Stimulated activated CD4-positive, alpha-beta T cell treated with anti-CD3 and anti-CD28 coated beads, TNF-alpha, amount 100 ng/mL, for 48 hours (primary cell): ENCODE measurements around the gene DRD3.

ENCODE experiments used
- DNase-seq, 3 donors: peaks; one replicate each; pipeline ENCODE4 v3.0.0-alpha.2; 2020; ENCODE audit warnings: low read depth in 3 of 3

Gene DRD3

DNA sequence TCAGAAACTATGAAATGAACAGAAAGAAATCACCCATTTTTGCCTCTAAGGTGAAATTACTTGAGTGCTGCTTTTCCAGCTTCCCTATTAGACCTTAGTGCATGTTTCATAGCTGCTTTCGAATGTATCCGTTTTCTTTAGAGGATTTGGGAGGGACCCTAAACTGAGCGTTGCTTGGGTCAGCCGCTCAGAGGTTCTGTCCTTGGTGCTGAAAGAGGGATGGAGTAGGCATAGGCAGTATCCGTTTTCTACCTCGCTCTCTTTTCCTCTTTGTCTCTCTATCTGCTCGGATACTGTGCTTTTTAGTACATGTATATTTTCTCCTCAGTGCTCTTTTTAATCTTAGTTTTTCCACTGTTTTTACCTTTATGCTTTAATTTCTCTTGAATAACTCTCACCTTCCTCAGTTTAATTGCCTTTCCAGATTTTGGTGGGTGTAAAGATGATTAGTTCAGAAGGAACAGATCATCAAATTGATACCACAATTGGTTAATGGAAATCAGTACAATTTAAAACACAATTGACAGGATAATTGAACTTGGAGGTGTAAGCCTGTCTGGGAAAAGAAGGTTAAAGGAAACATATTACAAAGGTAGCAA, at the start of gene DRD3:
TSS of gene DRD3 (minus strand) at position 283 of the 599 bp plus-strand sequence. CDS start 7,060 bp downstream, outside the sequence.
- peak in 1 of 3 donors; percentile 9 for DNase-seq

DNA sequence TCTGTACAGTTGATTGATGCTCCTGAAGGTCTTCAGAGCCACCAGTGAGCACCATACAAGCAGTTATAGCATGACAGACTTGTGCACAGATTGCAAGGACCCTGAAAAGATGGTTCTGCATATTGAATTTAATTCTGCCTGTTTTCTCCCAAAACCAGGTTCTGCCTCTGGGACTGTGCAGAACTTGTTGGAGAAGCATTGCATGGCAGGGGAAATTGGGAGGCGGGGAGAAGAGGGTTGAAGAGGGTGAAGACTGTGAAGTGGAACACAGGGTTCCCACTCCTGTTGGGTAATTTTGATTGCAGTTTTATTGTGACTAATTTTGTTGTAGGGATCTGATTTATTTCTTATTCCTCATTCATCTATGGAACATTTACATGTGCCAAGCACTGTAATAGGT, 48.2 kb upstream of the DRD3 start:
- DNase-seq = no peak

DNA sequence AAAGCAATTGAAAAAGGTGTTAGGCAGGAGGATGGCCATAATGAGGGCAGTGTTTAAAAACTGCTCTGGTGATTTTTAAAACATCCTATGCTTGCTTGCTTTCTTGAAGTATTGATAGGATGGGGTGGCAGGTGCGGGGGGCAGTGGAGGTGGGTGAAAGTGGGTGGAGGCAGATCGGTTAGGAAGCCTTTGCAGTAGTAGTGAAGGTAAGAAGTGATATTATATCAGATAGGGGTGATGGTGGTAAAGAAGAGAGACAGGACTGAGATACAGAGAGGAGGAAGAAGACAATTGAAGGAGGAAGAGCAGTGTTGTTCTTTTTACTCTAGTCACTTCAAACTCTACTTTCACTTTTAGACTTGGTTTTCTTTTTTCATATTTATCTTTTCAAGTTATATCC, 47.5 kb upstream of the DRD3 start:
- DNase-seq = no peak

DNA sequence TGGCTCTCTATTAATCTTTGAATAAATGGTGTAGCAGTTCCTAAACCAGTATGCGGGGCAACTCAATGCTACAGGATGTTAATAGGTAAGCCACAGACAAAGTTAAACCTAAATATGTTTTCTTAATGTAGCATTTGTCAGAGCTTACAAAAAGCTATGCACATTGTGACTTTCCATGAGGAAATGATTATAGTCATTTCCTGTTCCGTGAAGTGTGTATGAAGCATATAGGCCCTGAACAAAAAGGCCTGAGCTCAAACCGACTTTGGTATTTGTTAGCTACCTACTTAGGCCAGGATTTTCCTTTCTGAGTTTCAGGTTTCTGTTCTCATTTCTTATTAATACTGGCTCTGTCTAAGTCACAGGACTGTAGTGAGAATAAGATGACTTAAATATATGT, 44.3 kb upstream of the DRD3 start:
- DNase-seq = no peak

DNA sequence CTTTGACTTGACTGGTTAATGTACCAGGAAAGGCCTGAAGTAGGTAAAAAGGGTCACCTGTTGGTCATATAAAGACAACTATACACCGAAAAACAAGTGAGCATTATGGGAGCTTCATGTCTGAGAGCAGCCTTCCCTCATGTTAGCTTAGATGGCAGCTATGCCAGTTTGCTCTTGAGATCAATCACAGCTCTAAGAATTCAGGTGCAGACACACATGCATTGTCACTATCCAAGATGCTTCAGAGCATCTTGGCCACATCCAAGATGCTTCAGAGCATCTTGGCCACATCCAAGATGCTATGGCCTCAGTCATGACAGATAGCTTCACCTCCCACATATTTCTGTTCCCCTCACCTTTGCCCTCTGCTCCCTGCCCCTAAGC, 43.0 kb upstream of the DRD3 start:
- no peak for DNase-seq

DNA sequence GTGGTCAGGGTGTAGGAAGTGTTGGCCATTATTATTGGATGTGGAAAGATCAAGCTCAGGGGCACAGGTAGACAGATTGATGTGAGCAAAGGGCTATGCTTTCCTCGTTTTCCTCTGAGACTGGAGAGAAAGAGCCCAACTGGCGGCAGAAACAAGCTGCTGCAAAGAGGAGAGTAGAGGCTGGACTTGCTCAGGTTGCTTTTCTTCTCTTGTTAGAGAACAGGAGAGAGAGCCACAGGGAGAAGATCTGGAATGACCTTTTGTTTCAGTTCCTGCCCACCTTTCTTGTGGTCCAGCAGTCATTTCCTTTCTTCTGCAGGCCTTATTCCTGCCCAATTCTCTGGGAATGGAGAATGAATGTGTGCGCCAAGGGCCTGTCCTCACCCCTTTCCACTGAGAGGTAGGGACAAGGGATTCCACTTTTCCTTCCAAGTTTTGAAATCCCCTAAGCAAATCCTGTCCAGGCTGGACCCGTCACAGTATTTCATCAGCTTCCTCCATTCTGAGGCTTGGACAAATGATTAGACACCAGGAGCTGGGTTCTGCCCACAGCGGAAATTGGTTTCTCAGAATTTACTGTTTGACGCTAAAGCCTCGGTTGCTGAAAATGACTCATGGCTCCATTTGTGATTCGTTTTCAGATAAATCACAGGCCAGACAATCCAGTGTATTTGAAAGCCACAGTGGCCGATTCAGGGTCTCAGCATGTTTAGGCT, 42.5 kb upstream of the DRD3 start:
- peak in 1 of 3 donors; percentile 34 for DNase-seq

DNA sequence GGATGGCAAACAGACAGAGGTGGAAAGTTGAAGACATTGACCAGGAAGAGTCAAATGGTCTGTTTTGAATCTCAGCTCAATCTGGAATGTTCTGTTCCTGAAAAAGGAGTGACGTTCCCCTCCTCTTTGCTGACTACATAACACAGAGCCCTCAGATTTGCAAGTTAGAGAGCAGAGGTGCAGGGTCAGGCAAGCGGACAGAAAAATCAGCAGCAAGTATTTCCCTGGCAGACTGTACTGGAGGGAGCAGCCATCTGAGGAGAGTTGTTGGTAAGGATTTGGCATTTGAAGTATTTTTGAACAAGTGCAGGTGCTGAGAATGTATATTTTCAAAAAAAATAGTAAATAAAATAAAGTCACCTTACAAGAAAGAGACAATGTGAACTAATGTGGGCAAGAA, 40.9 kb upstream of the DRD3 start:
- no peak for DNase-seq

DNA sequence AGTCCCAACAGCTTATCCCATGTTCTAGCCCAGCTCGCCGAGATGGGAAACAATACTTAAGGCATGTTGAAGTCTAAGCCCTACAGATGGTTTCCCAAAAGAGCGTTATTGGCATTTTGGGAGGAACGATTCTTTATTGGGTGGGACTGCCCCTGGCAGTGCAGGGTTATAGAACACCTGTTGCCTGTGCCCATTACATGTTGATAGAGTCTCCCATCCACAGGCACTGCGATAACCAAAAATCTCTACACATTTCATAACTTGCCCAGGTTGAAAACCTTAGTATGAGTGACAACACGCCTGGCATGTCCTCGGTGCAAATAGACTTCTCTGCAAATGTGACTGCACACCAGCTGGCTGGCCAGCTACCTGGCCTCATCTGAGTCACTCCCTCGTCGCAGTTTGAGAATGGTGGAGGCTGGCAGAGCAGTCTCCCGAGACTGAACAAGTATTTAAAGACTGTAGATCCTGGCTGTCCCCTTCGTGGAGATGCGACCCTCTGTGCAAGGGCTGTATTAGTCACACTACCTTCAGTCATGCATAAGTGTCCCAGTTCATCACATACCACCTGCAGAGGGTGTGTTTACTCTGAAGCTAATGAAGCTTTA, 39.8 kb upstream of the DRD3 start:
- no peak for DNase-seq

DNA sequence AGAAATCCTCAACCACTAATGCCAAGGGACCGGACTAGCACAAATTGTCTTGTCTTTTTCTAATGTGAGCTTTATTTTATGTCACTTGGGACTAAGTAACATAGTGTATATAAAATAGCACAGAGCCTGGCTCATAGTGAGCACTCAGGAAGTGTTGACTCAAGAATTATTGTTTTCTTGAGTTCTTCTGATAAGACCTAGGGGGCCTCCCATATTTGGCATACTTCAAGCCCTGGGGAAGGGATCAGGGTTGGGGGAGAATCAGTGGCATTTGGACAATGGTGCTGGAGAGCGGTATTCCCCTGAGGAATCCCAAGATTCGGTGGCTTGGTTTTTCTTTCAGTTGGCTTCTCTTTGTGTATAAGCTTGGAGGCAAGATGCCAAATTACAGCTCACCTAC, 39.2 kb upstream of the DRD3 start:
- DNase-seq = no peak

DNA sequence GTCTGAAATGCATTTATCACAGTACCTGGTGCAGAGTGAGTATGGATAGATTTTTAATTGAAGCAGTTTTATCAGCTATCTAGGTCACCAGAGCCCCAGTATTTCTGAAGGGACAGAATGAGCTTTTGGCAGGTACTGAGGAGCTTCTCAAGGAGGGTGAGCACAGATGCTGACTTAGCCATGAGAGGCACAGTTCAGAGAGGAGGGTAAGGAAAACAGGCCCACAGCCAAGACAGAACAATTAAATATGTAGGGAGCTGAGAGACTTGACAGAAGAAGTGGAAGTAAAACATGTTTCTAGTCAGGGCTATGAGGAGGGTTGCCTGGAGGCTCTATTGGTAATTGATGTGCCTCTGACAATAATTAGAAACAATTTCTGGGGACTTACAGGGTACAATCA, 38.4 kb upstream of the DRD3 start:
- DNase-seq = no peak

DNA sequence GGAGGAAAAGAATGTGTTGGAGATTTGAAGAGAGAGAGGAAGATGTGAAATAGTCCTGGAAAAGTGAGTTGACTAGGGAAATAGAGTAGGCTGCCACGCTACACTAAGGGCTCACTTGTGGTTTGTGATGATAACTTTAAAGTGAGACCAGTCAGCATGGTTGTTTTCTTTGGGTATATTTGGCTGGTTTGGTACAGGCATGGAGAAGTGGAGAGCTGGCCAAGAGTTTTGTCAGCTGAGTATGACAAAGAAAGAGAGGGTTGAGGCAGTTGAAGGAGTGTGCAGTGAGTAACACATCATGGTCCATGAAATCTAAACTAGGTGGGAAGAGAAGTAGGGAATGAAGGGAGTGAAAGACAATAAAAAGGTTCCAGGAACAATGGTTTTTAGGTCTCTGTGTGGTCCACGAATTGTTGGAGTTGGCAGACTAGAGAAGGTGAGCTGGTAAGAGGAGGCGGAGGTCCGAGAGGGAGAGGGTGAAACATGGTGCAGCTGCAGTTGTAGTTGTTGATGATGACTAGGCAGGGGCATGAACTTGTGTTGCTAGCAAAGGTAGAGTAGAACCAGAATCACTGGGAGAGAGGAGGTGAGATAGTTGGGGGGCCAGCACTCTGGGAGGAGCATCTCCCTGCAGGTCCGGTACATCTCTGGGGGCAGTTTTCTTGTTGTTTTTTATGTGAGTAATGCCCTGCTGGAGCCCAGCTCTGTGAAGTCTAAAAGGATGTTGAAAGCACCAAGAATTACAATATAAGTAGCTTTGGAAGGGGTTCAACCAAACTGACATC, 37.5 kb upstream of the DRD3 start:
- DNase-seq = no peak

DNA sequence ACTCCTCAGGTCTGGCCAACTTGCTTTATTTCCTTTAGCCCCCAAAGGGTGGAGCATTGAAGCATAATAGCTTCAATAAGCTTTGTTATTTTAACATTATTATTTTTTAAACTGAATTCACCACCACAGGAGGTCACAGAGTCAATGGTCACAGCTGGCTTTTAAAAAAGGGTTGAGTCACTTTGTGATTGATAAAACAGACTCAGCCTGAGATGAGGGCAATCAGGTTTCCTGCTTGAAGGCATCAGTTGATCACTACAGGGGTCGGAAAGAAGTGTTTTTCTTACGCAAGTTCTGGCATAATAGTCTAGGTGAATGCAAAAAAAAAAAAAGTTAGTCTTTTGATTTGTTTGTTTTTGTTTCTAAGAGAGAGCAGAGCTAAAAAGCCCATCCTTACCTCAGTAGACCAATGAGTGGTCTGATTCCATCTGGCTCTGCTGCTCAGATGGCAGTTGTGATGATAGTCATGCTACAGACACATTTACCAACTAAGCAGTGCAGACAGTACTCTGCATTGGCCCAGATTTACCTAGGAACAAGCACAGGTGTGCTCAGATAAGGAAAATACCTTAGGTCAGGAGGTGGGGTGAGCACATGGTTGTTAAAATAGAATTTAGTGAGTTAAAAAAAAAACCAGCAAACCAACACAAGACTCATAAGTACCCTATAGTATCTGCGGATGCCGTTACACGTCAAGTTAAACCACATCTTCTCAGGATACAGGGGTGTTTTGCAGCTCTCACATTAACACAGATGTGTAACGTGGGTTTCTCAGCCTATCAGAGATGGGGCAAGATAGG, 35.9 kb upstream of the DRD3 start:
- DNase-seq = no peak

DNA sequence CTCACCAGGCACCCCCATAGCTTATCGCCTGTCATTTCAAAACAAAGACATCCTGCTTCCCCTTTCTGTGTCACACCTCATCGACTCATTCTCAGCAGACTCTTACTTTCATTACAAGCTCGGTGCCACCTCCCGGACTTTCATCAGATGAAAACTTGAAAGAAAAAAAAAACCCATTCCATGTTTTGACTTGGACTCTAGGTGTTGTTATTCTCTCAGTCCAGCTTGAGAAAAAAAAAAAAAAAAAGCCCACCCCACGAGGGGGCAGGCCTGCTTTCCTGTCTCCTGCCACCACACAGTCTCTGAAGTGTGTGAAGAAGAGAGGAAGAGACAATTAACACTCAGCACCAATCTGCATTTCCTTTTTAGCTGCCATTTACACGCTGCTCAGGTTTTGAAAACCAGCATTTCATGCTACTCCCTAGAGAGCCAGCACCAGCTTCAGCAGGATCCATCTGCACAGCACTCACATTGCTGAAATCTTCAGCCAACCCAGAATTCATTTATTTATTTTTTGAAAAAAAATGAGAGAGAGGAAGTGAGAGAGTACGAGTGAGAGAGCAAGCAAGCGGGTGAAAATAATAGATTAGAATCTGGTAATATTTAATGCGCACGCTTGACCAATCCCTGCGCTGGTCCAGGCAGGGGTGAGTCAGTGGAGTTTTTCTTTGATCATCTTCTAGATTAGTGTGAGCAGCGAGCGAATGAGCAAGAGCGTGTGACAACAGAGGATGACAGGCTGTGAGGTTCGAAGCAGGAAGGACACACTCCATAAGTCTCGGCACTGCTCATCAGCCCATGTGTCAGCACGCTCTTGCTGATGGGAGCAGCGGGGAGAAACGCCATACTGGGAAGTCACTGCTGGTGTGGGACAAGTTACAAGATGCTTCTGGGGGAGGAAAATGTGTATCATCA, 35.0 kb upstream of the DRD3 start:
- peak; percentile 59 to 75 (median 60) for DNase-seq

DNA sequence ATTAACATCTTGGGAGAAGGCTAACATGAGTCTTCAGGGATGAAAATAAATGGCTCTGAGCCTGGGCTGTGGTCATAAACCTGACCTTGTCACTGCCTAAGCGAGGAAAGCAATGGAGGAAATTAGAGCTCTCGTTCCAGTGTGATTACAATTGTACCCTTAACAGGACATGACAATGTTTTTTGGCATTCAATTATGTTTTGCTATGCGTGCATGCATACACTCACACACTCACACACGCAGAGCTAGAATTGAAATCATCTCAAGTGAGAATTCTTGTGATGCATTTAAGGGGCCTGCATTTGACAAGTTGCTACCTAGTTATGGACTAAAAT, 34.4 kb upstream of the DRD3 start:
- no peak for DNase-seq

DNA sequence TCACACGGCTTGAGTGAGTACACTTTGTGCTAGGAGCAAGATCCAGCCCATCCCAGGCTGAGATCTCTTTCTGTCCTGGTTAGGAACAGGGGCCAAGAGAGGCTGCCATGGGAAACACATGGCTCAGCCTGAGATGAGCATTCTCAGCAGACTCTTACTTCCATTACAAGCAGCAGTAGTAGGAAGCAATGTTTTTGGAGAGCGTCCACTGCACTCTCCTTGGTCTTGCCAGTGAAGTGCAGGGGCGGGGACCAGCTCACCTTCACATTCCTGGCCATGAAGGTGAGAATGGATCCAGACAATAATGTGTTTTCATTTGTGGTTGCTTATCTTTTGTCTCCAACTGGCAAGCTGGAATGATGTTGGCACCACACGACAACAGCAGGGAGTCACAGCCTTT, 33.8 kb upstream of the DRD3 start:
- no peak for DNase-seq

DNA sequence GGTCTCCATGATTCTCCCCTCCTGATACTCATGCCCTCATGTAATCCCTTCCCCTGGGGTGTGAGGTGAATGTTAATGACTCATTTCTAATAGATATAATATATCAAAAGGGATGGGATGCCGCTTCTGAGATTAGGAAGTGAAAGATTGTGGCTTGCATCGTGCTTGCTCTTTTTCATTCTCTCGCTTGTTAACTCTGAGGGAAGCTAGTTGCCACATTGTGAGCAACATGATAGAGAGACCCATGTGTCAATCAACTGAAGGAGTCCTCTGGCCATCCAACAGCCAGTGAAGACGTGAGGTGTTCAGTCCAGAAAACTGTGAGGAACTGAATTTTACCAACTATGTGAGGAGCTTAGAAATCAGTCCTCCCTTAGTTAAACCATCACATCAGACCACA, 28.9 kb upstream of the DRD3 start:
- DNase-seq = no peak

DNA sequence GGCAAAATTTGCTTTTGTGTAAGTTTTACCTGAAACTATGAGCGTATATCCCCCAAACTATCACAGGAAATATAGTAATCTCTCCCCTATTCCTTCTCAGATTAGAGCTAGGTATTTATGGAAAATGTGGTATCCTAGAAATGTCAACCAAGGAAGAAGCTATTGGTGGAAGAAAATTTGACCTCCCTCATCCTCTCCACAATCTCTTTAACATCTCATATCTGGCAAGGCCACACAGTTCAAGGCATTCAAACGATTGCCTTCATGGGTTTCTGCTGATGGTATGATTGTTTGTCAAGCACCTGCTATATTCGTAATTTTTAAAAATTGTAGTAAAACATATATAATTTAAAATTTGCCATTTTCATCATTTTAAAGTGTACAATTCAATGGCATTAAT, 27.5 kb upstream of the DRD3 start:
- DNase-seq = no peak

DNA sequence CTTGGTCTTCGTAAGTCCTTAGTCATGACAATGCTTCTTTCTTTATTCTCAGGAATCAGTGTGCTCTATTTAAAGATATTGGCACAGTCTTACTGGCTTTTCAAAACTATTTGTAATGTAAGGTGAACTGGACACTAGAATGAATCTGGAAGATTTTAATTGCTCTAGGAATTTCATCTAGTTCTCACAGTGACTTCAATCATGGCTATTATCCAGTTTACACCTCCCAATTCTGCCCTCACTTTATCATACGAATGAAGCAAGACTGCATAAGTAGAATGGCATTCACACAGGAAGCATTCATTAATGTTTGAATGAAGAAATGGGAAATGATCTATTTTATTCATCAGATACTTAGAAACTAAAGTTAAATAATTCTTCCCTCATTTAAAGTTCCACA, 26.7 kb upstream of the DRD3 start:
- no peak for DNase-seq

DNA sequence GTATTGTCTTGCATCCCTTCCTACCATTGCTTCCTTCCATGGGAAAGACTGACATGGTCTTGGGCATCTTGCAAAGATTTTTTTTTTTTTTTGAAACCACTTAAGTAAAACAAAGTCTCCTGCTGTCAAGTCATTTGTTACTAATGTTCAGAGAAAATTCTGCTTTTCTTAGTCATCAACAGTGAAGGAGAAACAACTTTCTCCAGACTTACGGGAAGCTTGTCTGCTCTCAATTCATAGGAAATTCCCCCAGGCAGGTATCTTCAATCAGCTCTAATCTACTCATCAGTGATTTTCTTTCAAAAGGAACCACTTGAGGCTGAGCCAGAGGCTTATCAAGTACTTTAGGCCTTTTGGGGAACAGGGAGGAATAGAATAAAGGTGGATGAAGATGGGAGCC, 15.9 kb upstream of the DRD3 start:
- no peak for DNase-seq

DNA sequence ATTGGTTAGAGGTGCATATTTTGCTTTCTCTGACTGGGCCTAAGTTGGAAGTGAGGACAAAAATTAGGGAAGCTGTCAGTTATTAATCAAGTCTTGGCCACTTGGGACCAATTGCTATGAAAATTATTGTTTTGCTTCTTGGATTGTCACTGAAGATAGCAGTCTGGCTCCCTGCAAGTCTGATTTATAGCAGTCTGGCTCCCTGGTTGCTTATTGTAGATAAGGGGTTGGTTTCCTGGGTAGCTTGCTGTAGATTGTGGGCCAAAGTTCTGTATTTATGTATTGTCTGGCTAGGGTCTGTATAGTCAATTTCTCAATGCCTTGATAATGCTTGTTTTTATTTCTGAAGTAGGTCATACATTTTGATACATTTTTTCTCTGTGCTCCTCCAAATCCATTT, 13.3 kb upstream of the DRD3 start:
- no peak for DNase-seq

DNA sequence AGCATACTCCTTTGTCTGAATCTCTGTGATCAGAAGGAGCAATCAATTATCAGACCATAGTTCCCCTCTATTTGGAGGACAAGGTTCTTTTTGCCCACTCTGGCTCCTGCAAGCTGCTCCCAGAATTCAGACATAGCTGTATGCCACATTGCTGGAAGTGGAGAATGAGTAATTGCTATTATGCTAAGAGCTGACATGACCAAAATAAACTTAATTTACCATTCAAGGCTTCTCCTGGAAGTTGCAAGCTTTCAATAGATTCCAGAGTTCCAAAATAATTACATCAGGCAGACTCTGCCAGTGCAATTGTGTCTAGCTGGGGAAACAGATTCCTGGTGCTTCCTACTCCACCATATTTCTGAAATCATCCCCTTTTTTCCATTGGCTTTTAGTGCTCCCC, 7.6 kb upstream of the DRD3 start:
- DNase-seq = no peak
